ENCODE measurements around the gene MIDN.

Gene MIDN

DNA sequence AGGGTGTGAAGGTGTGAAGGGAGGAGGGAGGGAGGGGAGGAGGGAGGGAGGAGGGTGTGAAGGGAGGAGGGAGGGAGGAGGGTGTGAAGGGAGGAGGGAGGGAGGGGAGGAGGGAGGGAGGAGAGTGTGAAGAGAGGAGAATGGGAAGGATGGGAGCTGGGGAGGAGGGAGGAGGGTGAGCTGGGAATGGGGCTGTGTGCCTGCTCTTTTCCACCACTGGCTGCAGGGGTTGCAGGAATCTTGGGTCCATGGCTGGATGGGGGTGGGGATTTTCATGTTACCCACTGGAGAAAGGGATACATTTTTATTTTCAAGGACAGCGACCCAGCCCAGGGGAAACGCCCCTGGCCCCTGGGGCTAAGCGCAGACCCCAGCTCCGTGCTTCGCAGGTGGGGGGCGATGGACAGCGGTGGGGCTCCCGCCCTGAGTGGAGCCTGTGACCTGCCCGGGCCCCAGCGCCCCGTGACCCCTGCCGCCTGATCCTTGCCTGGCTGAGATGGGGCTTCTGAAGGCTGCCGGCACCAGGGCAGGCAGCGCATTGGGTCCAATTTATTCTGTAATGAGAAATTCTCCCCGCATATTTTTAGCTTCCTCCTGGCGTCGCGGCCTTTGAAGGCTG is 34.3 kb downstream of the MIDN start:
- Histone ChIP-seq H3K27ac (no peak overlapping the region), H3K36me3 (peaks cover 7% of the 10 kb centered on the region), H3K4me3 (ENCODE audit: low read depth in 1 of 2, low read length in 1 of 2) (no peak overlapping the region), H3K4me1 (ENCODE audit: control insufficient read depth in 1 of 2, insufficient read depth in 1 of 2, low read depth in 1 of 2, low read length in 1 of 2) (no peaks in the 10 kb centered on the region), H3K27me3 (peaks cover 50% of the 10 kb centered on the region), H3K9me3 (no peaks in the 10 kb centered on the region)
- TF ChIP-seq, protein P1, sequence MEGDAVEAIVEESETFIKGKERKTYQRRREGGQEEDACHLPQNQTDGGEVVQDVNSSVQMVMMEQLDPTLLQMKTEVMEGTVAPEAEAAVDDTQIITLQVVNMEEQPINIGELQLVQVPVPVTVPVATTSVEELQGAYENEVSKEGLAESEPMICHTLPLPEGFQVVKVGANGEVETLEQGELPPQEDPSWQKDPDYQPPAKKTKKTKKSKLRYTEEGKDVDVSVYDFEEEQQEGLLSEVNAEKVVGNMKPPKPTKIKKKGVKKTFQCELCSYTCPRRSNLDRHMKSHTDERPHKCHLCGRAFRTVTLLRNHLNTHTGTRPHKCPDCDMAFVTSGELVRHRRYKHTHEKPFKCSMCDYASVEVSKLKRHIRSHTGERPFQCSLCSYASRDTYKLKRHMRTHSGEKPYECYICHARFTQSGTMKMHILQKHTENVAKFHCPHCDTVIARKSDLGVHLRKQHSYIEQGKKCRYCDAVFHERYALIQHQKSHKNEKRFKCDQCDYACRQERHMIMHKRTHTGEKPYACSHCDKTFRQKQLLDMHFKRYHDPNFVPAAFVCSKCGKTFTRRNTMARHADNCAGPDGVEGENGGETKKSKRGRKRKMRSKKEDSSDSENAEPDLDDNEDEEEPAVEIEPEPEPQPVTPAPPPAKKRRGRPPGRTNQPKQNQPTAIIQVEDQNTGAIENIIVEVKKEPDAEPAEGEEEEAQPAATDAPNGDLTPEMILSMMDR (IDR thresholded peaks at IDR 0.05) = no peak

DNA sequence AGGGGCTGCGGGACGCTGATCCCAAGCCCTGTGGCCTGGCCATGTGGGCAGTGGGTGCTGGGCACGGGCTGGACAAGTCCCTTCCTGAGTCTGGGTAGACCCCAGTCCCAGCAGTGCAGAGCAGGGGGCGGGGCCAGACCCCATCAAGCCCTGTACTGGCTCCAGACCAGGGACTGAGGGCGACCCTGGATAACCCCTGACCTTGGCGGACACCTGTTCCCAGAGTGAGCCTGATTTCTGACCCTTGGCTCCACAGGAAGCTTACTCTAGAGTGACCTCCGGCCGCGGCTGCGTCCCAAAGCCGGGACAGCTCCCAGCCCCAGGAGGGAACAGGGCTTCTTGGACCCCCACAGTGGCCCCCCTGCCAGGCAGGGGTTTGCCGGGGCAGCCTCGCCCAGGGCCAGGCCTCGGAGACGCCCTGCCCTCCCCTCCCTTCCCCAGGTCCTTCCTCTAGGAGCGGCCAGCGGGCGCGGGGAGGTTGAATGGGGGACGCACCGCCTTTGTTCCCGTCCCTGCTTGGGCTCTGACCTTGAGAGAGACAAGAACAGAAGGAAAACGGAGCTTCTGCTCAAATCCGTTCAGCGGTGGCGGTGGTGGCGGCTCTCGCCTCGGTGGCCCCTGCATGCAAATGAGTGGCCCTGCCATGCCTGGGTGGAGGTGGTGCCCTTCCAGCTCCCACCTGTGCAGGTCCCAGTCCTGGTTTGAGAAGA is 35.0 kb downstream of the MIDN start:
- H3K27me3 ChIP-seq = peaks cover 56% of the 10 kb centered on the region
- TF ChIP-seq, protein P1 (IDR thresholded peaks at IDR 0.05) = no peak
- H3K9me3 ChIP-seq = no peaks in the 10 kb centered on the region
- peaks cover 7% of the 10 kb centered on the region for H3K36me3 ChIP-seq
- no peak overlapping the region for H3K27ac ChIP-seq
- H3K4me1 ChIP-seq (ENCODE audit: control insufficient read depth in 1 of 2, insufficient read depth in 1 of 2, low read depth in 1 of 2, low read length in 1 of 2) = no peaks in the 10 kb centered on the region
- no peak overlapping the region for H3K4me3 ChIP-seq (ENCODE audit: low read depth in 1 of 2, low read length in 1 of 2)

DNA sequence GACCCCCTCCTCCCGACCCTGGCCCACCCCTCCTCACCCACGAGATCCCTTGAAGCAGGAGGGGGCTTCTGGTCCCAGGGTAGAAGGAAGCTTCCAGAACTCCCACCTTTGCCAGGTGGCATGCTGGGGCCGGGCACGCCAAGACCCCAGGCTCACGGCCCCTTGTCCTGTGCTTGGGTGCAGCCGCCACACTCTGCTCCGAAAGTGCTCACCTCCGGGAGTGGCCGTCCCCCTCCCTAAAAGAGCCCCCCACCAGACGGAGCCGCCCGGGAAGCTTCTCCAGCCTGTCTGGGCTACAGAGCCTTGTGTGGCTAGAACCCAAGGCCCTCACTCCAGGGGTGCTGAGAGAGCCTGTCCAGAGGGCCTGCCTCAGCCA is 35.5 kb downstream of the MIDN start:
- TF ChIP-seq, protein P1 (IDR thresholded peaks at IDR 0.05) = no peak
- Histone ChIP-seq H3K27me3 (peaks cover 62% of the 10 kb centered on the region), H3K27ac (no peak overlapping the region), H3K4me1 (ENCODE audit: control insufficient read depth in 1 of 2, insufficient read depth in 1 of 2, low read depth in 1 of 2, low read length in 1 of 2) (no peaks in the 10 kb centered on the region), H3K36me3 (peaks cover 4% of the 10 kb centered on the region), H3K9me3 (no peaks in the 10 kb centered on the region), H3K4me3 (ENCODE audit: low read depth in 1 of 2, low read length in 1 of 2) (no peak overlapping the region)

DNA sequence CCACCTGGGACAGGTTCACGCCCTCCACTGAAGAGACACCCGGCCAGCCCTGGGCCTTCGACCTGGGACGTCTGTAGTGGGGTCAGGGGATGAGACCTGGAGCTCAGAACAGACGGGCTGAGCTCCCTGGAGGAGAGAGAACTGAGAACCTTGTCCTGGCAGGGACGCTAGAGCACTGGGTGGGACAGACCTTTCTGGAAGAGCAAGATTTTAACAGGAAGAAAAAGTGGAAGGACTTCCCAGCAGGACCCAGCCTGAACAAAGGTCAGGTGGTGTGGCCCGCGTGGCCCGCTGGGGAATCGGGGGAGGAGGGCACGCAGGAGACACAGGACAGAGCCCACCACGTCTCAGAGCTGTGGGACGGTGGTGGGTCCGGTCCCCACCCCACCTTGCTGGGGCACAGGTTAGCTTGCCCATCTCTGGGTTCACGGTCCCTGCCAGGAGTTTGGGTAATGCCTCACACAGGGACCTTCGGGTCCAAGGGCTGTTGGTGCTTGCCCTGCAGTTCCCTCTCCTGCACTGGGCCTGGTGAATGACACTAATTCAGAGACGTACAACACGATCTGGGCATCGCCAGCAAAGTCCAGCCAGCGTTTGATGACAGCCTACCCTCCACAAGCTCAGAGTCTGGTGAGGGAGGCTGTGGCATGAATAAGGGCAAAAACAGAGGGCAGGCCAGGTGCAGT is 36.1 kb downstream of the MIDN start:
- no peak overlapping the region for H3K27ac ChIP-seq
- H3K4me1 ChIP-seq (ENCODE audit: control insufficient read depth in 1 of 2, insufficient read depth in 1 of 2, low read depth in 1 of 2, low read length in 1 of 2) = no peaks in the 10 kb centered on the region
- TF ChIP-seq, protein P1 (IDR thresholded peaks at IDR 0.05) = no peak
- no peaks in the 10 kb centered on the region for H3K36me3 ChIP-seq
- peaks cover 67% of the 10 kb centered on the region for H3K27me3 ChIP-seq
- H3K9me3 ChIP-seq = no peaks in the 10 kb centered on the region
- H3K4me3 ChIP-seq (ENCODE audit: low read depth in 1 of 2, low read length in 1 of 2) = no peak overlapping the region

DNA sequence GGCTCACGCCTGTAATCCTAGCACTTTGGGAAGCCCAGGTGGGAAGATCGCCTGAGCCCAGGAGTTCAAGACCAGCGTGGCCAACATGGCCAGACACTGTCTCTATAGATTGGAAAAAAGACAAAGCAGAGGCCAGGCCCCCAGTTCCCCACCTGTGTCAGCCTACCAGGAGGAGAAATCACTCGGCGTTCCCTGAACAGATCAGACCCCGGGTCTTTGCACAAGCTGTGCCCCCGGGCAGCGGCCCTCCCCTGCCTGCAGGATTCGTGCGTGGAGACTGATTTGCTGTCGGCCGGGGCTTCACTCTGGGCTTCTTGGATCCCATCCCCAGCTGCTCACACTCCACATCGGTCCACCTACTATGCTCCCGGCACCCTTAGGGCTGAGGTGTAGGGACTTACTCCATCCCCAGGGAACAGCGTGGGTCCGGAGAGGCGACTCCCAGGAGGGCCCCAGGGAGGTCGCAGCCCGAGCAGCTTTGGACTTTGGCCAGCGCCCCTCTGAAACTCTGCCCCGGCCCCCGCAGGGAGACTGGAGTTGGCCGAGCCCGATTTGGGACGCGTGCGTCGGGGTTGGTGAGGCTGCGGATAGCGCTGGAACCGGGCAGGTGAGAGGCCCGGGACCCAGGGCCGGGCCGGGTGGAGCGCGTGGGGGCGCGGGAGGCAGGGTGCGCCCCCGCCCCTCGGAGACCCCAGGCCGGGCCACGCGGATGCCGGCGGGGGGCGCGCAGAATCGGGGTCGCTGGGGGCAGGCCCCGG is 36.8 kb downstream of the MIDN start:
- TF ChIP-seq, protein P1 (IDR thresholded peaks at IDR 0.05) = no peak
- Histone ChIP-seq H3K27ac (no peak overlapping the region), H3K4me3 (ENCODE audit: low read depth in 1 of 2, low read length in 1 of 2) (no peak overlapping the region), H3K27me3 (peaks cover 74% of the 10 kb centered on the region), H3K4me1 (ENCODE audit: control insufficient read depth in 1 of 2, insufficient read depth in 1 of 2, low read depth in 1 of 2, low read length in 1 of 2) (no peaks in the 10 kb centered on the region), H3K36me3 (no peaks in the 10 kb centered on the region), H3K9me3 (no peaks in the 10 kb centered on the region)

Measured in neutrophil (primary cell).